Measurements from ENCODE around the gene CPEB4. TPM values are rescaled to one million over a fixed set of nuclear protein-coding genes. Genes with fewer than 3 reads are reported as not detected.

CPEB4 gene
- total and polyA plus RNA-seq, 9 of the 15 experiments (the other 6 are each of a cell fraction or from before 2014, with no cell fraction given): 7.4 to 21.3 (median 12.4) TPM

GRCh38 chr5:173878224-173878967, 9.8 kb upstream of the CPEB4 start (continued):
- TF ChIP-seq RHOXF2B (CRISPR knock-in tag; conservative IDR thresholded peaks at IDR 0.05) (no peak), EWSR1 (IDR thresholded peaks at IDR 0.05; ENCODE audit: borderline replicate concordance, low read depth, partially characterized antibody) (no peak), PHB (CRISPR knock-in tag; IDR thresholded peaks at IDR 0.05) (no peak), PRDM10 (IDR thresholded peaks at IDR 0.05; ENCODE audit: partially characterized antibody) (no peak), ARID1B (IDR thresholded peaks at IDR 0.05) (peak; percentile 57), ADNP (tag; IDR thresholded peaks at IDR 0.05) (0 out of 2 replicates have a peak, but pooled peaks have one; percentile 24), ESRRB (CRISPR knock-in tag; IDR thresholded peaks at IDR 0.05; ENCODE audit: borderline replicate concordance) (no peak), NFIX (CRISPR knock-in tag; IDR thresholded peaks at IDR 0.05; ENCODE audit: low read depth) (no peak), CBFA2T2 (conservative IDR thresholded peaks at IDR 0.05) (peak; percentile 74), HEY1 (CRISPR knock-in tag; IDR thresholded peaks at IDR 0.05; ENCODE audit: borderline replicate concordance) (no peak), E2F4 (CRISPR knock-in tag; IDR thresholded peaks at IDR 0.05; ENCODE audit: low read depth) (no peak), TCF3 (CRISPR knock-in tag; IDR thresholded peaks at IDR 0.05) (peak; percentile 52; the same call in 1 of the 2 replicates), BRD9 (IDR thresholded peaks at IDR 0.05; ENCODE audit: low read depth, partially characterized antibody) (no peak), LCOR (CRISPR knock-in tag; IDR thresholded peaks at IDR 0.05) (no peak), PHB2 (IDR thresholded peaks at IDR 0.05; ENCODE audit: low read depth) (no peak), NR0B1 (IDR thresholded peaks at IDR 0.05; ENCODE audit: partially characterized antibody) (no peak), RNF219 (CRISPR knock-in tag; IDR thresholded peaks at IDR 0.05) (no peak), SREBF1 (IDR thresholded peaks at IDR 0.05; ENCODE audit: borderline replicate concordance, low read depth, low read length) (no peak), ZNF41 (CRISPR knock-in tag; conservative IDR thresholded peaks at IDR 0.05) (no peak)
